Hepatocyte (in vitro differentiated cells): ENCODE data around the gene THSD4.

Source experiments
- CTCF ChIP-seq: fragments of 200-600 bp; sonication (generic); IDR thresholded peaks from 2 replicates; pipeline ENCODE4 v1.5.1; 2016; ENCODE audit warnings: antibody characterized with exemption, mild to moderate bottlenecking; ENCODE audit not compliant: poor library complexity
- EZH2 ChIP-seq: fragments of 200-600 bp; sonication (generic); IDR thresholded peaks from 2 replicates; pipeline ENCODE4 v1.6.1; 2016; ENCODE audit warnings: antibody characterized with exemption, mild to moderate bottlenecking, borderline replicate concordance

GRCh38 chr15:71271327-71271726 is 156.1 kb downstream of the THSD4 start:
- TF ChIP-seq CTCF (no peak), EZH2 (no peak)
